Mammary epithelial cell (primary cell): ENCODE results near the gene OR8H2.
"Not testable (repeated sequence)": the region's sequence is repeated elsewhere in the genome, so short reads cannot be mapped to it uniquely, and the experiment has no call there.

Experiments used
- EZH2 ChIP-seq: IDR thresholded peaks from 2 replicates; pipeline ENCODE4 v1.6.1; 2012; ENCODE audit warnings: low read length, inconsistent platforms, borderline replicate concordance
- TF ChIP-seq, protein P1 (sequence below), 2 donors: IDR thresholded peaks in 1 of 2; conservative IDR thresholded peaks in 1 of 2; 2 replicates each; pipeline ENCODE4 v1.5.1; 2011 to 2012; ENCODE audit warnings: inconsistent platforms in 2 of 2, low read length in 2 of 2, mild to moderate bottlenecking in 2 of 2, control low read depth in 1 of 2, low read depth in 1 of 2; ENCODE audit not compliant: insufficient read depth in 1 of 2; ENCODE audit errors: extremely low read depth in 1 of 2

DNA sequence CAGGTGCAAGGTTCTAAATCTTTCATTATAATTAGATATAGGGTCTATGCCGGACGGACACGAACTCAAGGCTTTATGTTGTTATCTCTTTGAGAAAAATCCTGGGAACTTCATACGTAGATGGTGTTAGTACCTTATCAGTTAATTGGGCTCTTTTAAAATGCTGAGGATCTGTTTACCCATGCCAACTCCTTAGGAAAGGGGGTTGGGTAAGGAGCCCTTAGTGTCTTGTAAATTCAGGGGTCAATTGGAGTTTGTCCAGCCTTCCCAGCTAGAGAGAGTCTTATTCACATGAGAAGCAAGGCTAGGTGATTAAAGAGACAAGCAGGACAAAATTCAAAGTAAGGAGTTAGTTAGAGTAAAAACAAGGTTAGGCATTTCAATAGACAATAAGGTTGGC is 47.1 kb upstream of the OR8H2 start:
- TF ChIP-seq, protein P1, sequence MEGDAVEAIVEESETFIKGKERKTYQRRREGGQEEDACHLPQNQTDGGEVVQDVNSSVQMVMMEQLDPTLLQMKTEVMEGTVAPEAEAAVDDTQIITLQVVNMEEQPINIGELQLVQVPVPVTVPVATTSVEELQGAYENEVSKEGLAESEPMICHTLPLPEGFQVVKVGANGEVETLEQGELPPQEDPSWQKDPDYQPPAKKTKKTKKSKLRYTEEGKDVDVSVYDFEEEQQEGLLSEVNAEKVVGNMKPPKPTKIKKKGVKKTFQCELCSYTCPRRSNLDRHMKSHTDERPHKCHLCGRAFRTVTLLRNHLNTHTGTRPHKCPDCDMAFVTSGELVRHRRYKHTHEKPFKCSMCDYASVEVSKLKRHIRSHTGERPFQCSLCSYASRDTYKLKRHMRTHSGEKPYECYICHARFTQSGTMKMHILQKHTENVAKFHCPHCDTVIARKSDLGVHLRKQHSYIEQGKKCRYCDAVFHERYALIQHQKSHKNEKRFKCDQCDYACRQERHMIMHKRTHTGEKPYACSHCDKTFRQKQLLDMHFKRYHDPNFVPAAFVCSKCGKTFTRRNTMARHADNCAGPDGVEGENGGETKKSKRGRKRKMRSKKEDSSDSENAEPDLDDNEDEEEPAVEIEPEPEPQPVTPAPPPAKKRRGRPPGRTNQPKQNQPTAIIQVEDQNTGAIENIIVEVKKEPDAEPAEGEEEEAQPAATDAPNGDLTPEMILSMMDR (conservative IDR thresholded peaks at IDR 0.05 in 1 of 2, IDR thresholded peaks at IDR 0.05 in 1 of 2; ENCODE audit: extremely low read depth in 1 of 2, insufficient read depth in 1 of 2, low read depth in 1 of 2, low read length in 2 of 2): not testable (repeated sequence)
- not testable (repeated sequence) for TF ChIP-seq EZH2
